GM12878 (cell line): ENCODE measurements around the gene PSRC1. TPM values are rescaled to one million over a fixed set of nuclear protein-coding genes. Genes with fewer than 3 reads are reported as not detected.

Experiments used
- ATAC-seq: fragments of 200-7000 bp; cut with Tn5 transposase; 3 replicates; pipeline ENCODE4 v1.9.1; 2020; ENCODE audit warnings: mild to moderate bottlenecking, moderate library complexity
- BruUV-seq: library from RNA; stranded (reverse); fragments of 400-500 nt; replicated peaks from 2 replicates; lab custom pipeline; 2021; lab: Mats Ljungman, UMichigan
- CTCF ChIA-PET: fragments of 300-600 bp; sonication (Branson Sonifier 250); formaldehyde crosslinking; extraction: SDS; loops from one replicate; lab custom pipeline; 2021; ENCODE audit warnings: inconsistent platforms; lab: Yijun Ruan, JAX
- POLR2A ChIA-PET: fragments of 350-600 bp; formaldehyde crosslinking; extraction: SDS; loops from one replicate; lab custom pipeline; 2021; ENCODE audit warnings: inconsistent platforms; lab: Charles Lee
- RAD21 ChIA-PET: fragments of 300-600 bp; sonication (Branson Sonifier 250); formaldehyde crosslinking; loops from one replicate; lab custom pipeline; 2023; ENCODE audit warnings: antibody characterized with exemption; ENCODE audit not compliant: unreplicated experiment; lab: Charles Lee
- SMC1A ChIA-PET: fragments of 300-600 bp; sonication (Branson Sonifier 250); formaldehyde crosslinking; loops from one replicate; lab custom pipeline; 2023; ENCODE audit not compliant: unreplicated experiment, uncharacterized antibody; lab: Charles Lee
- DNase-seq: peaks from one replicate; pipeline ENCODE4 v3.0.0-alpha.2; 2011; ENCODE audit warnings: low read depth, low spot score
- FAIRE-seq: peaks from 3 replicates; lab custom pipeline; 2011; peaks lifted over from hg19 to GRCh38; lab: Jason Lieb, UNC
- H2AFZ ChIP-seq: 2 replicates; pipeline ENCODE4 v1.6.0; 2011; ENCODE audit warnings: low read depth, low read length, control low read depth; ENCODE audit not compliant: control insufficient read depth
- H3K27ac ChIP-seq: 2 replicates; pipeline ENCODE4 v1.5.1; 2011; ENCODE audit warnings: control low read depth; ENCODE audit not compliant: control insufficient read depth, insufficient read depth
- H3K27me3 ChIP-seq, 2 experiments: replicated peaks in 1 of 2; 2 replicates each; pipeline versions ENCODE4 v1.6.0 to v1.6.1; 2011; ENCODE audit warnings: low read length in 1 of 2; ENCODE audit not compliant: control insufficient read depth in 2 of 2, insufficient read depth in 2 of 2
- H3K36me3 ChIP-seq, 2 experiments: 2 replicates each; pipeline ENCODE4 v1.5.1; 2011; ENCODE audit warnings: low read length in 1 of 2; ENCODE audit not compliant: control insufficient read depth in 2 of 2, insufficient read depth in 2 of 2
- H3K4me1 ChIP-seq: 2 replicates; pipeline ENCODE4 v1.6.1; 2011; ENCODE audit warnings: mild to moderate bottlenecking, low read length, moderate library complexity, mixed read lengths; ENCODE audit not compliant: control insufficient read depth, insufficient read depth
- H3K4me2 ChIP-seq: 2 replicates; pipeline ENCODE4 v1.6.0; 2011; ENCODE audit warnings: control low read depth; ENCODE audit not compliant: control insufficient read depth, insufficient read depth
- H3K4me3 ChIP-seq: fragments of 200-600 bp; sonication (generic); 2 replicates; pipeline ENCODE4 v1.5.1; 2016
- H3K79me2 ChIP-seq: 2 replicates; pipeline ENCODE4 v1.6.0; 2011; ENCODE audit warnings: low read length; ENCODE audit not compliant: control insufficient read depth, insufficient read depth
- H3K9ac ChIP-seq: 2 replicates; pipeline ENCODE4 v1.8.0; 2011; ENCODE audit warnings: low read length, control low read depth, mixed read lengths; ENCODE audit not compliant: control insufficient read depth, insufficient read depth
- H3K9me3 ChIP-seq: replicated peaks from 3 replicates; pipeline ENCODE4 v1.5.1; 2011; ENCODE audit warnings: mild to moderate bottlenecking, low read length; ENCODE audit not compliant: control insufficient read depth, insufficient read depth
- H4K20me1 ChIP-seq: 2 replicates; pipeline ENCODE4 v1.6.0; 2011; ENCODE audit not compliant: control insufficient read depth, insufficient read depth
- BRCA1 ChIP-seq: IDR thresholded peaks from 2 replicates; pipeline ENCODE4 v1.6.1; 2011; ENCODE audit warnings: low read depth, low read length, improper control_type of control experiment
- ETV6 ChIP-seq, 2 experiments: fragments of 450-650 bp in 1 of 2; IDR thresholded peaks in 1 of 2; conservative IDR thresholded peaks in 1 of 2; 2 replicates each; pipeline ENCODE4 v1.6.1; 2014; ENCODE audit warnings: antibody characterized with exemption in 1 of 2, borderline replicate concordance in 1 of 2, low read depth in 1 of 2, mild to moderate bottlenecking in 1 of 2, moderate library complexity in 1 of 2
- NFIC ChIP-seq: IDR thresholded peaks from 2 replicates; pipeline ENCODE4 v1.6.1; 2012; ENCODE audit warnings: low read depth, mild to moderate bottlenecking, inconsistent platforms, low read length, moderate library complexity
- POLR2A ChIP-seq: IDR thresholded peaks from 2 replicates; pipeline ENCODE4 v1.6.1; 2011; ENCODE audit warnings: low read depth, mild to moderate bottlenecking, low read length
- WRNIP1 ChIP-seq: IDR thresholded peaks from 2 replicates; pipeline ENCODE4 v1.6.1; 2011; ENCODE audit warnings: low read depth, low read length, improper control_type of control experiment, borderline replicate concordance
- WGBS: methylation state at CpG from one replicate; pipeline ENCODE4 v1.1.6; 2016; ENCODE audit warnings: low lambda C conversion rate; ENCODE audit not compliant: insufficient replicate concordance, insufficient coverage; ENCODE audit errors: missing lambda C conversion rate; 5-methylcytosine and 5-hydroxymethylcytosine counted together
- in situ Hi-C: fragments of 300-500 bp; cut with MboI; formaldehyde crosslinking; loops from 9 replicates; pipeline ENCODE4 v1.14.3; 2018; ENCODE audit warnings: mixed read lengths
- intact Hi-C: fragments of 100-400 bp; cut with micrococcal nuclease; formaldehyde crosslinking; loops from one replicate; pipeline ENCODE4 v1.14.2; 2022; ENCODE audit not compliant: unreplicated experiment
- polyA plus RNA-seq, 11 experiments: library from polyadenylated mRNA; depleted of rRNA in 4 of 11; unstranded in 6 of 11; stranded (reverse) in 5 of 11; fragments of >200 nt; fragmentation: Nextera tagmentation in 4 of 11; fragmentation: Illumina TruSeq in 1 of 11; extraction: Ambion mirVana in 4 of 11; extraction: Trizol in 1 of 11; gene quantifications; 1 replicate in 1 of 11; 2 replicates in 10 of 11; pipeline versions ENCODE4 v1.2.1 to v1.2.3, GENCODE V29; 2011 to 2016; ENCODE audit warnings: inconsistent platforms in 2 of 11, missing spikeins in 2 of 11, low read depth in 1 of 11
- total RNA-seq, 4 experiments: library from RNA; depleted of rRNA in 3 of 4; stranded (reverse); fragments of >200 nt in 3 of 4; fragmentation: Illumina TruSeq in 1 of 4; extraction: Trizol in 1 of 4; gene quantifications; 2 replicates each; pipeline versions ENCODE4 v1.2.1 to v1.2.3, GENCODE V29; 2013 to 2021
- TF ChIP-seq, protein P1 (sequence below): fragments of 450-650 bp; conservative IDR thresholded peaks from 2 replicates; pipeline ENCODE4 v1.6.1; 2017; ENCODE audit warnings: mild to moderate bottlenecking, moderate library complexity
- TF ChIP-seq, protein P2 (sequence below): fragments of 450-650 bp; IDR thresholded peaks from 2 replicates; pipeline ENCODE4 v1.6.1; 2016; ENCODE audit warnings: mild to moderate bottlenecking
- TF ChIP-seq, protein P3 (sequence below): IDR thresholded peaks from 2 replicates; pipeline ENCODE4 v1.6.1; 2012; ENCODE audit warnings: improper control_type of control experiment, low read depth, low read length; ENCODE audit not compliant: insufficient replicate concordance
- TF ChIP-seq, protein P4 (sequence below): fragments of 450-650 bp; IDR thresholded peaks from 2 replicates; pipeline ENCODE4 v1.6.1; 2017; ENCODE audit warnings: mild to moderate bottlenecking, low read depth, inconsistent platforms; ENCODE audit not compliant: poor library complexity, severe bottlenecking

The PSRC1 gene
- total and polyA plus RNA-seq, 10 of the 15 experiments (the other 5 are each of a cell fraction or from before 2014, with no cell fraction given): 1.2 to 11.8 (median 4.9) TPM

DNA sequence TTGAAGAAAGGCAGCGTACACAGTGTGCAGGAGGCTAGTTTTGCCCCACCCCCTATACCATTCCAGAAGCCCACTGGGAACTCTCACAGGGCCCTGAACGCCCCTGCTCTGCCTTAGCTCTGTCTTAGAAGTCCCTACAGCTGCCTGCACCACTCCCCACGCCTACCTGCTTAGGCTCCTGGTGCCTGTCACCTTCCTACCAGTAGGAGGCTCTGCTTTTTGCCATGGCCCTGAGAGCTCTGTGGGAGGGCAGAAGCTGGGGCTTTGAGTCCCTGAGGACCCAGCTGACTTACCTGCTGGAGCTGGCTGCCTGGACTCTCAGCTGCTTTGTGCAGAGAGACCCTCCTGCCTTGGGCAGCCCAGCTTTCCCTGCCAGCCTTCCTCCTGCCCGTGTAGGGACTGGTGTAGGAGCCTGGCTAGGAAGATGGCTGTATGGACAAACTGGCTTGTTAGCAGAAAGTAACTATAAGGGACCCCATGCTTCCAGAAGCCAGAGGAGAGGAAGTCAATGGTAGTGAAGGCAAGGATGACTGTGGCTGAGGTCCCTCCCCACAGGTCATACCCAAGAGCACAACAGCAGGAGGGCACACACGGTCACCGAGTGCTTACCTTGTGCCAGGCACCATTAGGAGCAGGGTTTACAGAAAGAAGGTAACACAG, 43.4 kb downstream of the PSRC1 start:
- no peak for DNase-seq
- Histone ChIP-seq H3K27me3 (no peaks in the 10 kb centered on the region), H3K4me2 (no peak overlapping the region), H2AFZ (no peak overlapping the region), H3K27ac (no peak overlapping the region), H3K9ac (no peak overlapping the region), H3K79me2 (no peaks in the 10 kb centered on the region), H4K20me1 (no peaks in the 10 kb centered on the region), H3K4me3 (no peak overlapping the region), H3K36me3 (peaks cover 18 to 30% of the 10 kb centered on the region in 2 experiments), H3K9me3 (no peaks in the 10 kb centered on the region), H3K4me1 (no peaks in the 10 kb centered on the region)
- BruUV-seq: no TSS peak
- ChIA-PET POLR2A (interaction anchor here (1.1 kb wide), 1 partner anchor 16 kb away, joined by 3 read pairs; no protein-coding TSS in a partner anchor), SMC1A (interaction anchor here (1.1 to 1.5 kb wide), 2 partner anchors 22 to 293 kb away, joined by 3 to 4 read pairs; no protein-coding TSS in a partner anchor), RAD21 (interaction anchor here (0.8 to 1.9 kb wide), 4 partner anchors 38 to 293 kb away, joined by 3 to 7 read pairs (median 3); partner anchors contain the start of gene SORT1), CTCF (interaction anchor here (0.7 to 2.4 kb wide), 7 partner anchors 38 to 401 kb away, joined by 3 to 11 read pairs (median 5); no protein-coding TSS in a partner anchor)
- intact Hi-C loops: no loop called here
- peak; percentile 92 for ATAC-seq
- no peak for FAIRE-seq
- in situ Hi-C loops: no loop called here
- 51% methylated on average over 6 of the region's 6 CpGs for WGBS
- TF ChIP-seq WRNIP1 (no peak), ETV6 (conservative IDR thresholded peaks at IDR 0.05 in 1 of 2, IDR thresholded peaks at IDR 0.05 in 1 of 2; ENCODE audit: borderline replicate concordance in 1 of 2, low read depth in 1 of 2) (no peak), POLR2A (peak; percentile 58), NFIC (no peak), BRCA1 (no peak)
- TF ChIP-seq, protein P1, sequence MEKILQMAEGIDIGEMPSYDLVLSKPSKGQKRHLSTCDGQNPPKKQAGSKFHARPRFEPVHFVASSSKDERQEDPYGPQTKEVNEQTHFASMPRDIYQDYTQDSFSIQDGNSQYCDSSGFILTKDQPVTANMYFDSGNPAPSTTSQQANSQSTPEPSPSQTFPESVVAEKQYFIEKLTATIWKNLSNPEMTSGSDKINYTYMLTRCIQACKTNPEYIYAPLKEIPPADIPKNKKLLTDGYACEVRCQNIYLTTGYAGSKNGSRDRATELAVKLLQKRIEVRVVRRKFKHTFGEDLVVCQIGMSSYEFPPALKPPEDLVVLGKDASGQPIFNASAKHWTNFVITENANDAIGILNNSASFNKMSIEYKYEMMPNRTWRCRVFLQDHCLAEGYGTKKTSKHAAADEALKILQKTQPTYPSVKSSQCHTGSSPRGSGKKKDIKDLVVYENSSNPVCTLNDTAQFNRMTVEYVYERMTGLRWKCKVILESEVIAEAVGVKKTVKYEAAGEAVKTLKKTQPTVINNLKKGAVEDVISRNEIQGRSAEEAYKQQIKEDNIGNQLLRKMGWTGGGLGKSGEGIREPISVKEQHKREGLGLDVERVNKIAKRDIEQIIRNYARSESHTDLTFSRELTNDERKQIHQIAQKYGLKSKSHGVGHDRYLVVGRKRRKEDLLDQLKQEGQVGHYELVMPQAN: no peak
- TF ChIP-seq, protein P2, sequence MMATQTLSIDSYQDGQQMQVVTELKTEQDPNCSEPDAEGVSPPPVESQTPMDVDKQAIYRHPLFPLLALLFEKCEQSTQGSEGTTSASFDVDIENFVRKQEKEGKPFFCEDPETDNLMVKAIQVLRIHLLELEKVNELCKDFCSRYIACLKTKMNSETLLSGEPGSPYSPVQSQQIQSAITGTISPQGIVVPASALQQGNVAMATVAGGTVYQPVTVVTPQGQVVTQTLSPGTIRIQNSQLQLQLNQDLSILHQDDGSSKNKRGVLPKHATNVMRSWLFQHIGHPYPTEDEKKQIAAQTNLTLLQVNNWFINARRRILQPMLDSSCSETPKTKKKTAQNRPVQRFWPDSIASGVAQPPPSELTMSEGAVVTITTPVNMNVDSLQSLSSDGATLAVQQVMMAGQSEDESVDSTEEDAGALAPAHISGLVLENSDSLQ: no peak
- TF ChIP-seq, protein P3, sequence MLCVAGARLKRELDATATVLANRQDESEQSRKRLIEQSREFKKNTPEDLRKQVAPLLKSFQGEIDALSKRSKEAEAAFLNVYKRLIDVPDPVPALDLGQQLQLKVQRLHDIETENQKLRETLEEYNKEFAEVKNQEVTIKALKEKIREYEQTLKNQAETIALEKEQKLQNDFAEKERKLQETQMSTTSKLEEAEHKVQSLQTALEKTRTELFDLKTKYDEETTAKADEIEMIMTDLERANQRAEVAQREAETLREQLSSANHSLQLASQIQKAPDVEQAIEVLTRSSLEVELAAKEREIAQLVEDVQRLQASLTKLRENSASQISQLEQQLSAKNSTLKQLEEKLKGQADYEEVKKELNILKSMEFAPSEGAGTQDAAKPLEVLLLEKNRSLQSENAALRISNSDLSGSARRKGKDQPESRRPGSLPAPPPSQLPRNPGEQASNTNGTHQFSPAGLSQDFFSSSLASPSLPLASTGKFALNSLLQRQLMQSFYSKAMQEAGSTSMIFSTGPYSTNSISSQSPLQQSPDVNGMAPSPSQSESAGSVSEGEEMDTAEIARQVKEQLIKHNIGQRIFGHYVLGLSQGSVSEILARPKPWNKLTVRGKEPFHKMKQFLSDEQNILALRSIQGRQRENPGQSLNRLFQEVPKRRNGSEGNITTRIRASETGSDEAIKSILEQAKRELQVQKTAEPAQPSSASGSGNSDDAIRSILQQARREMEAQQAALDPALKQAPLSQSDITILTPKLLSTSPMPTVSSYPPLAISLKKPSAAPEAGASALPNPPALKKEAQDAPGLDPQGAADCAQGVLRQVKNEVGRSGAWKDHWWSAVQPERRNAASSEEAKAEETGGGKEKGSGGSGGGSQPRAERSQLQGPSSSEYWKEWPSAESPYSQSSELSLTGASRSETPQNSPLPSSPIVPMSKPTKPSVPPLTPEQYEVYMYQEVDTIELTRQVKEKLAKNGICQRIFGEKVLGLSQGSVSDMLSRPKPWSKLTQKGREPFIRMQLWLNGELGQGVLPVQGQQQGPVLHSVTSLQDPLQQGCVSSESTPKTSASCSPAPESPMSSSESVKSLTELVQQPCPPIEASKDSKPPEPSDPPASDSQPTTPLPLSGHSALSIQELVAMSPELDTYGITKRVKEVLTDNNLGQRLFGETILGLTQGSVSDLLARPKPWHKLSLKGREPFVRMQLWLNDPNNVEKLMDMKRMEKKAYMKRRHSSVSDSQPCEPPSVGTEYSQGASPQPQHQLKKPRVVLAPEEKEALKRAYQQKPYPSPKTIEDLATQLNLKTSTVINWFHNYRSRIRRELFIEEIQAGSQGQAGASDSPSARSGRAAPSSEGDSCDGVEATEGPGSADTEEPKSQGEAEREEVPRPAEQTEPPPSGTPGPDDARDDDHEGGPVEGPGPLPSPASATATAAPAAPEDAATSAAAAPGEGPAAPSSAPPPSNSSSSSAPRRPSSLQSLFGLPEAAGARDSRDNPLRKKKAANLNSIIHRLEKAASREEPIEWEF: no peak
- TF ChIP-seq, protein P4, sequence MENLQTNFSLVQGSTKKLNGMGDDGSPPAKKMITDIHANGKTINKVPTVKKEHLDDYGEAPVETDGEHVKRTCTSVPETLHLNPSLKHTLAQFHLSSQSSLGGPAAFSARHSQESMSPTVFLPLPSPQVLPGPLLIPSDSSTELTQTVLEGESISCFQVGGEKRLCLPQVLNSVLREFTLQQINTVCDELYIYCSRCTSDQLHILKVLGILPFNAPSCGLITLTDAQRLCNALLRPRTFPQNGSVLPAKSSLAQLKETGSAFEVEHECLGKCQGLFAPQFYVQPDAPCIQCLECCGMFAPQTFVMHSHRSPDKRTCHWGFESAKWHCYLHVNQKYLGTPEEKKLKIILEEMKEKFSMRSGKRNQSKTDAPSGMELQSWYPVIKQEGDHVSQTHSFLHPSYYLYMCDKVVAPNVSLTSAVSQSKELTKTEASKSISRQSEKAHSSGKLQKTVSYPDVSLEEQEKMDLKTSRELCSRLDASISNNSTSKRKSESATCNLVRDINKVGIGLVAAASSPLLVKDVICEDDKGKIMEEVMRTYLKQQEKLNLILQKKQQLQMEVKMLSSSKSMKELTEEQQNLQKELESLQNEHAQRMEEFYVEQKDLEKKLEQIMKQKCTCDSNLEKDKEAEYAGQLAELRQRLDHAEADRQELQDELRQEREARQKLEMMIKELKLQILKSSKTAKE: no peak
